Panc1 (cell line): ENCODE data around the gene GRK3. TPM values are rescaled to one million over a fixed set of nuclear protein-coding genes. Genes with fewer than 3 reads are reported as not detected.

ENCODE experiments used
- ATAC-seq: fragments of 200-7000 bp; cut with Tn5 transposase; 2 replicates; pipeline ENCODE4 v1.9.1; 2020; ENCODE audit warnings: mild to moderate bottlenecking, moderate library complexity
- BruUV-seq: library from RNA; stranded (reverse); fragments of 400-500 nt; replicated peaks from 2 replicates; lab custom pipeline; 2021; lab: Mats Ljungman, UMichigan
- CTCF ChIA-PET: fragments of 300-600 bp; sonication (Branson Sonifier 250); formaldehyde crosslinking; loops from one replicate; lab custom pipeline; 2022; ENCODE audit warnings: antibody characterized with exemption; lab: Charles Lee
- POLR2A ChIA-PET: fragments of 300-600 bp; sonication (Branson Sonifier 250); formaldehyde crosslinking; loops from one replicate; lab custom pipeline; 2022; ENCODE audit warnings: antibody characterized with exemption; lab: Charles Lee
- DNase-seq: peaks from one replicate; pipeline ENCODE4 v3.0.0-alpha.2; 2010; ENCODE audit warnings: low read depth, low spot score
- H3K27ac ChIP-seq: 2 replicates; pipeline ENCODE4 v1.5.1; 2011; ENCODE audit warnings: mild to moderate bottlenecking, low read length, inconsistent platforms
- H3K27me3 ChIP-seq: fragments of 200-500 bp; sonication (Bioruptor generic); 2 replicates; pipeline ENCODE4 v1.6.0; 2014; ENCODE audit warnings: low read length, inconsistent platforms; ENCODE audit not compliant: control insufficient read depth, insufficient read depth
- H3K36me3 ChIP-seq: fragments of 200-500 bp; sonication (Bioruptor generic); 2 replicates; pipeline ENCODE4 v1.5.1; 2014; ENCODE audit warnings: inconsistent platforms, mild to moderate bottlenecking, low read length, moderate library complexity; ENCODE audit not compliant: control insufficient read depth, insufficient read depth
- H3K4me1 ChIP-seq: 2 replicates; pipeline ENCODE4 v1.5.1; 2011; ENCODE audit warnings: inconsistent platforms, mild to moderate bottlenecking, low read length, moderate library complexity; ENCODE audit not compliant: control insufficient read depth, insufficient read depth
- H3K4me3 ChIP-seq, 2 experiments: 2 replicates each; pipeline ENCODE4 v1.5.1; 2011 to 2012; ENCODE audit warnings: low read depth in 2 of 2, low read length in 2 of 2, mild to moderate bottlenecking in 2 of 2, inconsistent platforms in 1 of 2, moderate library complexity in 1 of 2
- H3K9me3 ChIP-seq: fragments of 200-500 bp; sonication (Bioruptor generic); 2 replicates; pipeline ENCODE4 v1.5.1; 2014; ENCODE audit warnings: low read depth, mild to moderate bottlenecking, inconsistent platforms, low read length, moderate library complexity; ENCODE audit not compliant: control insufficient read depth, insufficient read depth
- CTCF ChIP-seq: fragments of 450-650 bp; IDR thresholded peaks from 2 replicates; pipeline ENCODE4 v1.5.1; 2017; ENCODE audit warnings: mild to moderate bottlenecking
- POLR2AphosphoS5 ChIP-seq: IDR thresholded peaks from 2 replicates; pipeline ENCODE4 v1.6.1; 2012; ENCODE audit warnings: mild to moderate bottlenecking, low read depth, low read length, moderate library complexity
- REST ChIP-seq, 2 experiments: IDR thresholded peaks; 2 replicates each; pipeline ENCODE4 v1.6.1; 2011 to 2012; ENCODE audit warnings: low read depth in 2 of 2, control low read depth in 1 of 2, low read length in 1 of 2, mild to moderate bottlenecking in 1 of 2, moderate library complexity in 1 of 2; ENCODE audit not compliant: insufficient read depth in 1 of 2
- SIN3A ChIP-seq: IDR thresholded peaks from 2 replicates; pipeline ENCODE4 v1.6.1; 2012; ENCODE audit warnings: low read depth, mild to moderate bottlenecking, low read length, moderate library complexity, borderline replicate concordance; ENCODE audit not compliant: insufficient read depth
- TCF7L2 ChIP-seq: IDR thresholded peaks from 2 replicates; pipeline ENCODE4 v1.6.1; 2011; ENCODE audit warnings: mild to moderate bottlenecking, low read depth, low read length, inconsistent platforms
- in situ Hi-C: cut with HindIII; loops from 2 replicates; pipeline ENCODE4 v1.10.0; 2016; ENCODE audit warnings: low sequenced_read_pairs, low pct_unique_long_range_greater_than_20kb
- intact Hi-C: fragments of 100-400 bp; cut with micrococcal nuclease; formaldehyde crosslinking; loops from one replicate; pipeline ENCODE4 v1.10.0; 2022; ENCODE audit not compliant: unreplicated experiment
- total RNA-seq: library from RNA; stranded (reverse); gene quantifications from one replicate; pipeline ENCODE4 v1.2.1, GENCODE V29; 2021; ENCODE audit not compliant: unreplicated experiment

GRK3 gene
- total RNA-seq, 1 experiment from 2014 or later: 12.0 TPM

GRCh38 chr22:25774575-25775026 lies 210.1 kb downstream of the GRK3 start:
- Histone ChIP-seq H3K27ac (no peak overlapping the region), H3K4me3 (no peak overlapping the region), H3K9me3 (no peaks in the 10 kb centered on the region), H3K36me3 (no peaks in the 10 kb centered on the region), H3K4me1 (no peaks in the 10 kb centered on the region), H3K27me3 (no peaks in the 10 kb centered on the region)
- DNase-seq (no peak), ATAC-seq (0 out of 2 replicates have a peak, but pooled peaks have one; percentile 60)
- intact Hi-C loops (loop anchor here (10.0 kb wide), 1 partner anchor 310 kb away; no protein-coding TSS in a partner anchor), in situ Hi-C loops (no loop called here)
- no TSS peak for BruUV-seq
- TF ChIP-seq SIN3A (no peak), CTCF (peak; percentile 75)
- ChIA-PET POLR2A (no interaction called here), CTCF (interaction anchor here (0.8 kb wide), 1 partner anchor 563 kb away, joined by 3 read pairs; no protein-coding TSS in a partner anchor)

GRCh38 chr22:25775531-25775930 lies 211.1 kb downstream of the GRK3 start:
- DNase-seq (no peak), ATAC-seq (no peak)
- in situ Hi-C loops (no loop called here), intact Hi-C loops (loop anchor here (10.0 kb wide), 1 partner anchor 311 kb away; no protein-coding TSS in a partner anchor)
- no peak for TF ChIP-seq REST (IDR thresholded peaks at IDR 0.05; ENCODE audit: insufficient read depth in 1 of 2, low read depth in 2 of 2, low read length in 1 of 2)
- no peak for TF ChIP-seq POLR2AphosphoS5
- TF ChIP-seq TCF7L2: no peak
- no peak for TF ChIP-seq SIN3A
- no peak for TF ChIP-seq CTCF
- no peaks in the 10 kb centered on the region for H3K4me1 ChIP-seq
- ChIA-PET CTCF (interaction anchor here (0.8 kb wide), 1 partner anchor 31 kb away, joined by 3 read pairs; no protein-coding TSS in a partner anchor), POLR2A (no interaction called here)
- H3K27me3 ChIP-seq: no peaks in the 10 kb centered on the region
- no peak overlapping the region for H3K4me3 ChIP-seq
- no peaks in the 10 kb centered on the region for H3K36me3 ChIP-seq
- no peaks in the 10 kb centered on the region for H3K9me3 ChIP-seq
- H3K27ac ChIP-seq: no peak overlapping the region
- no TSS peak for BruUV-seq
